GM21619 (cell line): ENCODE results near the gene SLC30A3.
"Not testable (repeated sequence)": the region's sequence is repeated elsewhere in the genome, so short reads cannot be mapped to it uniquely, and the experiment has no call there.

Experiments used
- ATAC-seq: cut with Tn5 transposase; IDR thresholded peaks from one replicate; pipeline ENCODE4 v1.9.1; 2021; ENCODE audit not compliant: unreplicated experiment

SLC30A3 gene

GRCh38 chr2:27288610-27289009, 25.8 kb upstream of the SLC30A3 start:
- no peak for ATAC-seq

GRCh38 chr2:27285481-27285880, 22.6 kb upstream of the SLC30A3 start:
- ATAC-seq = no peak

GRCh38 chr2:27284996-27285395, 22.1 kb upstream of the SLC30A3 start:
- no peak for ATAC-seq

- ATAC-seq = no peak
These were observed 20.0 kb upstream of the SLC30A3 start for GRCh38 chr2:27282892-27283291.

GRCh38 chr2:27281855-27282559, 19.2 kb upstream of the SLC30A3 start, which contains the start of gene TRIM54:
Gene TRIM54, plus strand, starts transcription at chr2:27282429. Its CDS starts 303 bp downstream, at chr2:27282732.
- no peak for ATAC-seq

GRCh38 chr2:27281442-27281841, 18.6 kb upstream of the SLC30A3 start:
- ATAC-seq = no peak

GRCh38 chr2:27280826-27281225, 18.0 kb upstream of the SLC30A3 start:
- ATAC-seq = no peak

GRCh38 chr2:27278010-27278409, 15.2 kb upstream of the SLC30A3 start:
- ATAC-seq = no peak

- no peak for ATAC-seq
These were observed 12.6 kb upstream of the SLC30A3 start, which contains the start of gene DNAJC5G for GRCh38 chr2:27275211-27276150. Gene DNAJC5G, plus strand, starts transcription at chr2:27275433. Its CDS starts 1,296 bp downstream, at chr2:27276729.

GRCh38 chr2:27272537-27273522, 10.0 kb upstream of the SLC30A3 start:
- ATAC-seq = not testable (repeated sequence)

- ATAC-seq = no peak
These were observed 8.9 kb upstream of the SLC30A3 start for GRCh38 chr2:27271631-27272340.

GRCh38 chr2:27270670-27271069, 7.8 kb upstream of the SLC30A3 start:
- no peak for ATAC-seq

- ATAC-seq = no peak
These were observed 7.3 kb upstream of the SLC30A3 start for GRCh38 chr2:27270131-27270530.

- not testable (repeated sequence) for ATAC-seq
These were observed 5.4 kb upstream of the SLC30A3 start for GRCh38 chr2:27268296-27268695.

GRCh38 chr2:27265536-27265870, 2.7 kb upstream of the SLC30A3 start:
- no peak for ATAC-seq

- ATAC-seq = no peak
These were observed 2.1 kb upstream of the SLC30A3 start for GRCh38 chr2:27264753-27265535.

GRCh38 chr2:27264253-27264752, 1.5 kb upstream of the SLC30A3 start:
- ATAC-seq = no peak

GRCh38 chr2:27263287-27264252, 723 bp upstream of the SLC30A3 start:
- no peak for ATAC-seq
